Measurements from ENCODE around the gene GPR183.
"Not testable (repeated sequence)": the region's sequence is repeated elsewhere in the genome, so short reads cannot be mapped to it uniquely, and the experiment has no call there.

GPR183 gene

DNA sequence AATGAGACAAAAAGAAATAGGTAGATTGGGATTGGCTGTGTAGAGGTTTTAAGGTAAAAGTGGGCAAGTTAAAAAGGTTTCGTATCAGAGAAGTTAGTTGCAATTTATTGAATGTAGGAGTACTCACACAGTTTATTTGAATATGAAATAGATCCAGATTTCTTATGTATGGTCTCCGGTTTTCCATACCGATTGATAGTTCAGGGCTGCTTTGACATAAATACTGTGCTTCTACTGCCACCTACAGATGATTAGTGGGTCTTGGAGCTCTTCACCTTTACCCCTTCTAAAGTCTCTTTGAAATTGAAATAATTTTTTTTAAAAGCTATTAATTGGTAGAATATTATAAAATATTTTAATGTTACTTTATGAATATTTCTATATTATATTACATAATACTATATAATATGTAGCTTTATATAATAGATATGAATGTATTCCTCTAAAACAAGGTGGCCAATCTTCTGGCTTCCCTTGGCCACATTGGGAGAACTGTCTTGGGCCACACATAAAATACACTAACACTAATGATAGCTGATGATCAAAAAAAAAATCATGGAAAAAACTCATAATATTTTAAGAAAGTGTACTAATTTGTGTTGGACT is 41.3 kb downstream of the GPR183 start:
- no peak for DNase-seq

- DNase-seq = no peak
These were observed 41.9 kb downstream of the GPR183 start for GRCh38 chr13:99265162-99265800.

DNA sequence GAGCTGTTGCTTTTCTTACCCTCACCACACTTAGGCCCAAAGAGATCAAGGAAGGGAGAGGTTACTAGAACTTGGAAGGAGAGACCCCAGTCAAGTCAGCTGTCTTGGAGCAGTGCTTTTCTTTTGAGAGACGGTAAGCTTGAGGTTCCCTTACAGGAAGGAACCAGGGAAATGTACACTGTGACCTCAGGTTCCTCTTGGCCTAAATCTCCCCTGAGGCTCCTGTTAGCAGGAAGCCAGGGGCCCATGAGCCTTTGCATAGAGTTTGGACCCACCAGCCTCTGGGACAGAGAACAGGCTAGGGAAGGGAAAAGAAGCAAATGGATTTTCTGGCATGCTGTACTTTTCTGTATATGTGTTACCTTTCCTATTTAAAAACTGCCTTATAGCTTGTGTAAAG is 43.1 kb downstream of the GPR183 start:
- no peak for DNase-seq

DNA sequence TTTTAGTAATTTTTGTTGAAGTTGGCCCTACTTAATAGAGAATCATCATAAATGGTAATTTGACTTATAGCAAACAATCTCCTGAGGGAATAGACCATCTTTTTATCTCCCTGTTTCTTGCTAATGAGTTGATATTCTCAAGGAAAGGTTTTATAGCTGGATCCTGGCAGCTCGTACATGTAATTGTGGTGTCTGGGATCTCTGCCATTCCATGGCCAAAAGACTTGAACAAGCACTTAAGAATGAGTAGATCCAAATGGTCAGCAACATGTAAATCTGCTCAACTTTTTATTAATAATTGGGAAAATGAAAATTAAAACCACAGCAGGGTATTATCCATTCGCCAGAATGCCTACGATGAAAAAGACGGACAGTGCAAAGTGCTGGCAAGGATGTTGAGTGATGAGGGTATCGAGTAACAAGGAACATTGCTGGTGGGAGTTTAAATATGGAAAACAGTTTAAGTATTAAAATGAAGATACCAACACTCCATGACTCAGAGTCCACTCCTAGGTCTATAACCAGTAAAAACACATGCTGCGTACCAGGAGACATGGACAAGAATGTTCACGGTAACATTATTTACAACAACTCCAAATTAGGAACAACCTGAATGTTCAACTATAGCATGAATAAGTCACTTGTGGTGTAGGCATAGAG is 43.9 kb downstream of the GPR183 start:
- DNase-seq = no peak

GRCh38 chr13:99261059-99261458 is 46.1 kb downstream of the GPR183 start:
- no peak for DNase-seq

GRCh38 chr13:99260216-99260615 is 47.0 kb downstream of the GPR183 start:
- no peak for DNase-seq

DNA sequence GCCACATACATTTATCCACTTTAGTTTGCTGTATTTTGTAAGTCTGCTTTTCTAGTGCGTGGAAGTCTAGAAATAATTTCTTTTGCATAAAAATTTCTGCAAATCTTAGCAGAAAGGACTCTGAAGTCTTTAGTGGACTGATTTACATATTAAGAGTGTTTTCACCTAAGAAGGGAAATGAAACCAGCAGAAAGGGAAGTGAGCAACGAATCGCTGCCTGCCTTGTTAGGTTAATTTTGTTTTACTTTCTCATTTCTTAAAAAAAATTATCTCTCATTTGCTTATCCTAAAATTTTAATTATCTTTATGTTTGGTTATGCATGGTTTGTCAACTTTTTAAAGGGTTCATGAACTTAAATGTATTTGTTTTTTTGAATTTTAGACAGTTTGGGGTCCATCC is 48.3 kb downstream of the GPR183 start:
- DNase-seq = no peak

DNA sequence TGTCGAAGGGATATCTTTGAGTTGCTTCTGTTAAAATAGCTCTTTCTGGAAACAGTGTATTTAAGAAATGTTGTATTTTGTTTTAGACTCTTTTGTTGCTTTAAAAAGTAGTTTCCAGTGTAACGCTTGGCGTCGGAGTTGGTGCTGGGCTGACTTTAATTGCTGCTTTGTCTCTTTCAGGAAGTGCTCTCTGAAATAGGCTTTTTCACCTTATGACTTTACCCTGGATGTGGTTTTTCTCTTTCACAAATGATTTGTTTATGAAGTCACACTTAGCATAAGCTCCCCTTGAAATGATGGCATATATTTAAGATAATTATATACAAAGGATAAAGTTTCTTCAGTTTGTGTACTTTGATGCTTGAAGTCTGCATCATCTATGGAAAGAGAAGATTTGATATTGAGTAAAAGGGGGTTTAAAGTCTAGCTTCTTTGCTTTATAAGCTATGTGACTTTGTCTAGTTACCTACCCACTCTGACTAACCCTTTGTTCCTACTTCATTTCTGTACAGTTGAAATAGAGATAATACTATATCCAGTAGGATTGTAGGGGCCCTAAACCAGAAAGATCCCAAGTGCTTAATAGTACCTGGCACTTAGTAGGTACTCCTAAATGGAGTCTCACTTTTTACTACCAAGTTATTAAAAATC is 48.9 kb downstream of the GPR183 start, which contains the start of gene GPR18:
Gene GPR18 (minus strand): TSS at position 170 of the 651 bp plus-strand sequence. CDS start 2,507 bp downstream, outside the sequence.
- no peak for DNase-seq

GRCh38 chr13:99257291-99257690 is 49.9 kb downstream of the GPR183 start:
- no peak for DNase-seq

DNA sequence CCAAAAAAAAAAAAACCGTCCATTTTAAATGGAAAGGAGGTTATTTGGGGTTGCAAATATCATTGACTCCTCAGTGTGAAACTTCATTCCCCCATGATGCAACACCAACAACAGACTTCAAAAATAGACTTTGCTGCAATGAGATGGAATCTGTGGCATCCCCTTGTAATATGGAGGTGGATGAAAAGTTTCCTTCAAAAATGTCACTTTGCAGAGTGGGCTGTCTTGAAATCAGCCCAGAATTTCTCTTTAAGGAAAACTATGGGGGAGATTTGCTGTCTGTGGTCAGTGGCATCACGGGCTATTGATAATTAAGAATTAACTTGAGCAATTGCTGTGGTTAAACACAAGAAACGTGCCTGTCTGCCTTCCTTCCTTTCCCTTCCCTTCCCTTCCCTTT is 50.5 kb downstream of the GPR183 start:
- DNase-seq = no peak

DNA sequence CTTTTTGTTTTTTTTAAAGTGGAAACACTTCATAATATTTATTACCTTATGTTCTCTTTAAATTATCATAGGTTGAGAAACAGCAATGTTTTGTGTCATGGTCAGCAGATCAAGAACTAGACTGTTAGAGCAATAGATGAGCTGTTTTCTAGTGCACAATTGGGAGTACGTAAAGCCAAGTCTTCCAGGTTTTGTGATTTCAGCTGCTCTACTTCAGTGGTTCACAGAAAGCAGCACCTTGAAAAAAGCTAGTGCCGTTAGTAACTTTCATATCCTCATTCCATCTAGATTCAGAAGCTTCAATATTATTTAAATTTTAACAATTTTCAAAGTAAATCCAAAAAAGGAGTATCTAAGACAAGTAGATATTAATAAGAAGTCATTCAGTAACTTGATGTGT is 50.9 kb downstream of the GPR183 start:
- no peak for DNase-seq

DNA sequence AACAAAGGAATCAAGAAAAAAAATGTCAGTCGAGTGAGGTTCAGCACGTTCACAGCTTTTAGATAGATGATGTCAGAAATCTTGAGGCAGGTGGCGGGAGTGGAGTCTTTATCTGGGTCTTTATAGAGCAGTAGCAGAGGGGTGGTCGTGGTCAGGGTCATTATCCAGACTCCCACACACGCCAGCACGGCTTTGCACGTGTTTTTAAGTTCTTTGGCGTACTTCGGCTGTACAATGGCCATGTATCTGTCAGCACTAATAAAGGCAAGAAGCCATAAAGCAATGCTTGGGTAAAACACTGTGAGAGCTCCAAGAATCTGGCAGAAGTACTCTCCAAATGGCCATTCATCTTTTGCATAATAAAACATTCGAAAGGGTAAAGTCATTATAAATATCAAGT is 51.9 kb downstream of the GPR183 start:
- DNase-seq = no peak

GRCh38 chr13:99254830-99255229 is 52.4 kb downstream of the GPR183 start:
- no peak for DNase-seq

GRCh38 chr13:99251921-99252320 is 55.3 kb downstream of the GPR183 start:
- no peak for DNase-seq

DNA sequence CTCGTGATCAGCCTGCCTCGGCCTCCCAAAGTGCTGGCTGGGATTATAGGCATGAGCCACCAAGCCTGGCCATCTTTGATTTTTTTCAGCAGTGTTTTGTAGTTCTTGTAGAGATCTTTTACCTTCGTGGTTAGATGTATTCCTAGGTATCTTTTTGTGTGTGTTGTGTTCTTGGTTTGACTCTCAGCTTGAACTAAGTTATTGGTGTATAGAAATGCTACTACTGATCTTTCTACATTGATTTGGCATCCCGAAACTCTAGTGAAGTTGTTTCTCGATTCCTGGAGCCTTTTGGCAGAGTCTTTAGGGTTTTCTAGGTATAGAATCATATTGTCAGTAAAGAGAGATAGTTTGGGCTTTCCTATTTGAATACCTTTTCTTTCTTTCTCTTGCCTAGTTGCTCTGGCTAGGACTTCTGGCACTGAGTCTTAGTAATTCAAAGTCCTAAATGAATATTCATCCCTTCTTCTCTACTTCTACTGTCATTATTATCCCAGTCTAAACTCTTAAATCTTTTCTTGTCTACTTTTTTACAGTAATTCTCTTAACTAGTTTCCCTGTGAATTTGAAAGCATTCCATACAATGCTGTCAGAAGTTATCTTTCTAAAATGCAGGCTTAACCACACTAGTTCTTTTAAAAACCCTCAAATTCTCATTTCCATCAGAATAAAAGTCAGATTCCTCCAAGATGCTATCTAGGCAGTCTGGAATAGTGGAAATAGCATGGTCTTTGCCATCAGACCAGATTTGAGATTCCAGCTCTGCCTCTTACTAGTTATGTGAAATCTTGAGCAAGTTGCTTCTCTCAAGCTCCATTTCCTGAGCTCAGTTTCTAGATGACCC is 56.0 kb downstream of the GPR183 start:
- DNase-seq = no peak

- DNase-seq = not testable (repeated sequence)
These were observed 57.6 kb downstream of the GPR183 start for GRCh38 chr13:99249606-99250005.

DNA sequence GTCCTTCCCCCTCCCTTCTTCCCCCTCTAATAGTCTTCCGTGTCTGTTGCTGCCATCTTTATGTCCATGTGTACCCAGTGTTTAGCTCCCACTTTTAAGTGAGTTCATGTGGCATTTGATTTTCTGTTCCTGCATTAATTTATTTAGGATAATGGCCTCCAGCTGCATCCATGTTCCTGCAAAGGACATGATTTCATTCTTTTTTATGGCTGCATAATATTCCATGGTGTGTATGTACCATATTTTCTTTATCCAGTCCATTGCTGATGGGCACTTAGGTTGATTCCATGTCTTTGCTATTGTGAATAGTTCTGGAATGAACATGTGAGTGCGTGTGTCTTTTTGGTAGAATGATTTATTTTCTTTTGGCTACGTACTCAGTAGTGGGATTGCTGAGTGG is 58.0 kb downstream of the GPR183 start:
- DNase-seq = not testable (repeated sequence)

DNA sequence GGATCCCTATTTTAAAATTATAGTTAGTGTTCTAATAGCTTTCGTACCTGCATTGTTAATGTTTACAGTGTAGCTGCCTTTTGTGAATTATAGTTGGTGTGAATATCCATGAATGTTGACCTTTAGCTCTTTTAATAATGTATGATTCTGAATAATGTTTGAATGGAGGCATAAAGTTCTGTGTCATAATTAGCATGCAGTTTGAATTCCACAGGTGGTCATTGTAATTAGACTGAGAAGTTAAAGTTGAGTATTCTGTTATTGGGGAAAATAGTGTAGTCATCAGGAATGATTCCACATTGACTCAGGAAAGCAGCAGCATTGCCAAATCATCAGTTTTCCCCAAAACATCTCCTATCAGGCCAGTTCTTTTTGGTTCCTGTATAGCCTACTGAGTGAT is 61.1 kb downstream of the GPR183 start:
- DNase-seq = no peak
